HTERT RPE-1 (cell line): ENCODE results near the gene PERM1.
"Not testable (repeated sequence)": the region's sequence is repeated elsewhere in the genome, so short reads cannot be mapped to it uniquely, and the experiment has no call there.

ENCODE experiments used
- in situ Hi-C: fragments of 300-500 bp; cut with MboI; formaldehyde crosslinking; loops from 4 replicates; pipeline ENCODE4 v1.14.3; 2020; ENCODE audit warnings: low sequenced_read_pairs

The PERM1 gene

GRCh38 chr1:950881-951280 is 31.0 kb downstream of the PERM1 start:
- in situ Hi-C loops, result no loop called here

DNA sequence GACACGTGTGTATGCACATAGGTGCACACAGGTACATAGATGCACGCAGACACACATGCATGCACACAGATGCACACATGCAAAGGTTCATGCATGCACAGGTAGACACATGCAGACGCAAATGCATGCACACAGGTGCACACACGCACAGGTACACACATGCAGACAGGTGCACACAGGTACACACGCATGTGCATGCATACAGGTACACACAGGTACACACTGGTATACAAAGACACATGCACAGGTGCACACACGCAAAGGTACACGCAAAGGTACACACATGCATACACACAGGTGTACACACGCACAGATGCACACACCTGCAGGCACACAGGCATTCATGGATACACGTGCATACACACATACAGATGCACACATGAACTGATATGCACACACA is 31.6 kb downstream of the PERM1 start:
- in situ Hi-C loops, result no loop called here

DNA sequence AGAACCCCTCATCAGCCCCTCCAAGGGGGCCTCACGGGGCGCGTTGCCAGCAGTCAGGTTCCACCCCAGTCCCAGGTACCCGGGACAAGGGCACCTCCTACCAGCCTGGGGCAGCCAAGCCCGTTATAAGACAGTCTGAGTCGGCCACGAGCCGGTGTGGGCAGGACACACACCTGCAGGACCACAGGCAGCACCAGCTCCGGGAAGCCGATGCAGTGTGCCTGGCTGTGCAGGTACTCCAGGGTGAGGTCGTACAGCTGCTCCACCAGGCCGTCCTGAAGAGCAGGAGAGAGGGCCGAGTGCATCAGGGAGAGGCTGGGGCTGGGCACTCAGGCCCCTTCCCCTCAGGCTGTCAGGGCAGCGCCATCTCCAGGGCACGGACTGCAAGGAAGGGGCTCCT is 33.9 kb downstream of the PERM1 start:
- in situ Hi-C loops, result no loop called here

- in situ Hi-C loops, result not testable (repeated sequence)
These were observed 35.1 kb downstream of the PERM1 start for GRCh38 chr1:946811-947210.

DNA sequence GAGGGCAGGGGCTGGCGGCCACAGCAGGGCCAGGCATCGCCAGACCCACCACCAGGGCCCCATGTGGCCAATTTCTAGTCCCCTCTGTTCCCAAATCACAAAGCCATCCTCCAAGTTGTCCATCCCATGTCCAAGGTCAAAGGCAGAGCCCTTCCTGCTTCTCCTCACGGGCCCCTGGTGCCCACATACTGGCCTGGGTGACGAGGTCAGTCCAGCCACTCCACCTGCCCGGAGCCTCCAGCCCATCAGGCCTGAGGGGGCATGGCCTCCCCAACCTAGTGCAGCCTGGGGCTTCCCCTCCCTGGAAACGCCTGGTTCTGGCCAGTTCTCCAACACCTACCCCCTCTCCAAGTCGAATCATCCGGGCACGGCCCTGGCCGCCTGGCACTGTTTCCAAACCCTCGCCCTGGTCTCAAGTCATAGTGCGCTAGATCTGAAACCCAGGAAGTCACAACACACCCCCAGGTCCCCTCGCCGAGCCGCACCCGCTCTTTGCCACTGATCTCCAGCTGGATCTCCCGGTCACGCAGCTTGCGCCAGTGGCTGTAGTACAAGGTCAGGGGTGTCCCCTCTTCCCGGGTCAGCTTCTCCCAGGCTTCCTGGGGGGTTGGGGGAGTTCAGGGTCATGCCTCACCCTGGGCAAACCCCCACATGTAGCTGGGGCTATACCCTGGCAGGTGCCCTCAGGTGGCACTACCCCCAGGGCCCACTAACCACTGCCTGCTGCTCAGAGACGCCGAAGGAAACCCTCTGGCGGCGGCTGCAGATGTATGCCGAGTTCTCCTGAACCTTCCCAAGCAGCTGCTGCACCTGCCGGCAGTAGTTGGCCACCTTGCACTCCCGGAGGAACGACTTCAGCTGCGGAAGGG is 36.0 kb downstream of the PERM1 start:
- in situ Hi-C loops, result no loop called here

GRCh38 chr1:944341-945325 is 37.3 kb downstream of the PERM1 start:
- in situ Hi-C loops, result no loop called here

DNA sequence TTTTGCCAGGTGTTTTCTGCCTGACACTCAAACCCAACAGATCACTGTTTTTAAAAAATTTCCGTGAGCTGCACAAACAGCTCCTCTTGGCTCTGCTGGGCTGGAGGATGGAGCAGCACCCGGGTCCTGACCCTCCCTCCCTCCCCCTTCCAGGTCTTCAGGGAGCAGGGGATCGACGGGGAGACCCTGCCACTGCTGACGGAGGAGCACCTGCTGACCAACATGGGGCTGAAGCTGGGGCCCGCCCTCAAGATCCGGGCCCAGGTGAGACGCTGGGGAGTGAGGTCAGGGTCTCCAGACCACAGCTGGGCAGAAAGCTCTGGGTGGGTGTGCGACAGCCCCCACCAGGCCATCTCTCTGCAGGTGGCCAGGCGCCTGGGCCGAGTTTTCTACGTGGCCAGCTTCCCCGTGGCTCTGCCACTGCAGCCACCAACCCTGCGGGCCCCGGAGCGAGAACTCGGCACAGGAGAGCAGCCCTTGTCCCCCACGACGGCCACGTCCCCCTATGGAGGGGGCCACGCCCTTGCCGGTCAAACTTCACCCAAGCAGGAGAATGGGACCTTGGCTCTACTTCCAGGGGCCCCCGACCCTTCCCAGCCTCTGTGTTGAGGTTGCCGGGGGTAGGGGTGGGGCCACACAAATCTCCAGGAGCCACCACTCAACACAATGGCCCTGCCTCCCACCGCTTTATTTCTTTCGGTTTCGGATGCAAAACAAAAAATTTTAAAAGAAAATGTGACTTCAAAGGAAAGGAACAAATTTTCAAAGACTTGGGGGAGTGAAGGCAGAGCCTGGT is 38.1 kb downstream of the PERM1 start:
- in situ Hi-C loops, result no loop called here

DNA sequence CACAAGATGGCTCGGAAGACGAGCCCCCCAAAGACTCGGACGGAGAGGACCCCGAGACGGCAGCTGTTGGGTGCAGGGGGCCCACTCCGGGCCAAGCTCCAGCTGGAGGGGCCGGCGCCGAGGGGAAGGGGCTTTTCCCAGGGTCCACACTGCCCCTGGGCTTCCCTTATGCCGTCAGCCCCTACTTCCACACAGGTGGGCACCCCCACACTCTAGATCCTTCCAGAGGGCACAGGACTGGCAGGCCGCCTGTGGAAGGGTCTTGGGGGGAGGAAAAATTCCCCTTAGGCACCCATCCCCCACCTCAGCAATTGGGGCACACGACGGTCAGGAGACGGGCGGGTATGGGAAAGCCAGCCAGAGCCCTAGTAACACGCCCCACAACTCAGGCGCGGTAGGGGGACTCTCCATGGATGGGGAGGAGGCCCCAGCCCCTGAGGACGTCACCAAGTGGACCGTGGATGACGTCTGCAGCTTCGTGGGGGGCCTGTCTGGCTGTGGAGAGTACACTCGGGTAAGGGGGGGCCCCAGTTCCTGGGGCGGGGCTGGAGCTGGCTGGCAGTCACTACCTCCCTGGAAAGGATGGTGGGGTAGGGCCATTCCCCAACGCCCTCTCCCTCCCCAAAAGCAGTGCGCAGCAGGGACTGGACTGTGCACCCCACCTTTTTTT is 38.9 kb downstream of the PERM1 start:
- in situ Hi-C loops, result no loop called here

- in situ Hi-C loops, result no loop called here
These were observed 39.5 kb downstream of the PERM1 start for GRCh38 chr1:942411-942821.

DNA sequence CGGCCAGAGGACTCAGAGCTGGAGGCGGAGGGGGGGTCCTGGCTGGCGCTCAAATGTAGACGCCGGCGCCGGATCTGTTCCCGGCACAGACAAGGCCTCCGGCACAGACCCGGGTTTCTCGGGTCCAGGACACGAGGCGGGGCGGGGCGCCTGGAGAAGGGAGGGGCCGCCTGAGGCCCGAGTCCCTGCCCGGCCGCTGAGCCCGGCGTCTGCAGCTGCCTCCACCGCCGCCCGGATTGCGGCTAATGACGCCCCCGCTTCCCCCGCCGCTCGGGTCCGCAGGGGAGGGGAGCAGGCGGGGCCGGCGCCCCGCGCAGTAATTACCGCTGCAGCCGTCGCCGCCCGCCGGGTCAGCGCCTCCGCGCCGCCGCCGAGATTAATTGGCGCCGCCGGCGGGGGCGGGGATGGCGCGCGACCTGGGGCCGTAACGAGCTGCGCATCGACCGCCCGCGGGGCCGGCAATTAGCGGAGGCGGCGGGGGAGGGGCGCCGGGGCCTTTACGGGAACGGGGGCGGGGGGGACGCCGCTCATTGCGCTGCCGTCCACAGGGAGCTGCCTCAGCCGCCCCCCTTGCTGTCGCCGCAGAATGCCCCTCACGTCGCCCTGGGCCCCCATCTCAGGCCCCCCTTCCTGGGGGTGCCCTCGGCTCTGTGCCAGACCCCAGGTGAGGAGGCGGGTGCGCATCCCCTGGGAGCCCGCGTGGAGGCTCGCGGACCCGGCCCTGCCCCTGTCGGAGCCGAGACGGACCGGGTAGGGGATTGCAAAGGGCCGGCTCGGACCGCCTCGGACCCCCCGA is 40.1 kb downstream of the PERM1 start:
- in situ Hi-C loops, result no loop called here

DNA sequence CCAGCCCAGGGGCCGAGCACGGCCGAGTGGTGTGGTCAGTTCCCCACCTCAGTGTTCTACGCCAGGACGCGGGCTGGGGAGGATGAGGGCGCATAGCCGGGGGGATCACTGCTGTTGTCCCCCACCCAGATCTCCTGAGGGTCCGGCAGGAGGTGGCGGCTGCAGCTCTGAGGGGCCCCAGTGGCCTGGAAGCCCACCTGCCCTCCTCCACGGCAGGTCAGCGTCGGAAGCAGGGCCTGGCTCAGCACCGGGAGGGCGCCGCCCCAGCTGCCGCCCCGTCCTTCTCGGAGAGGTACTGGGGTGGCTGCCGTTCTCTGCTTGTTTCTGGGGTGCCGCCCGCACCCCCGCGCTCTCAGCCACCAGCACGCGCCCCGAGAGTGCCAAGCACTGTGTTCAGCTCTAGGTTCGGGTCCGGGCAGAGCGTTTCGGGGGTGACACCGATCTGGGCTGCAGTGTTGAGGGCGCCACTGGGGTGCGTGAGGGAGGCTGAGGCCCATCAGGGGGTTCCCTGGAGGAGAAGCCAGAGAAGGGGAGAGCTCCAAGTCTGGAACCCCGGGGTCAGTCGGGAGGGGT is 40.8 kb downstream of the PERM1 start:
- in situ Hi-C loops, result no loop called here

DNA sequence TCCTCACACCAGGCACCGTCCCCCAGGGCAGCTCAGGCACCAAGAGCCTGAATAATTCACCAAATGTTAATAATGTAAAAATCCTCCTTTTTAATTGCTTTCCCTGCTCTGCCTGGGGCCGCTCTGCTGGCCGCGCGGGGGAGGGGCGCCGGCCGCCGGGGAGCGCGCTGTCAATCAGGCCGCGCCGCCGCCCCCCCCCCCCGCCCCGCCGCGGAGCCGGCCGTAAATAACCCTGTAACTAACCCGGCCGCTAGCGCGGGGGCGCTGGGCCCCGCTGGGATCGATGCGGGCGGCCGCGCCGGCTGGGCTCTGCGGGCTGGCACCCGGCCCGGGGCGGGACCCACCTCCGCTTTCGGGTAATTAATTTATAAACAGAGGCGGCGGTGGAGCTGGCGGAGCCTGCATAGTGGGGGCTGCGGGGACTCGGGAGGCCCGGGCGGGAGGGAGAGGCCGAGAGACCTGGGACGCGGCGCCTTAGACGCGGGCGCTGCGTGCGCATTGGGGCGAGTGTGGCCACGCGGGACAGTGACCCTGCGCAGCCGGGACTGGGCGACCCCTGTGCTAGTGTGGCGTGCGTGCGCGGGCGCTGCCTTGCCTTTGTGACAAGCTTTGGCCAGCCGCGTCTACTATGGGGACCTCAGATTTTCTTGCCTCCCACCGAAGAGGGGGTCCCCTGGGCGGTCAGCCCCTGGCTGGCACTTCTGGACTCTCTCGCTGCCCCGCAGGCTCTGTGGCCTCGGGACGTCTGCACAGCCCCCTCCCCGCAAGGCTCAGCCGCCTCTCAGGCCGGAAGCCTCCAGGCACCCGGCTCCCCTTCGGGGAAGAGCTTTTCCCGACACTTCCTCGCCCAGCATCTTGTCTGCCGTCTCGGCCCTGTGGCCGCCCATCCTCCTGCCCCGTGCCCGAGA is 41.5 kb downstream of the PERM1 start:
- in situ Hi-C loops, result no loop called here

GRCh38 chr1:939511-940106 is 42.3 kb downstream of the PERM1 start:
- in situ Hi-C loops, result no loop called here

- in situ Hi-C loops, result no loop called here
These were observed 43.0 kb downstream of the PERM1 start for GRCh38 chr1:938711-939489.

DNA sequence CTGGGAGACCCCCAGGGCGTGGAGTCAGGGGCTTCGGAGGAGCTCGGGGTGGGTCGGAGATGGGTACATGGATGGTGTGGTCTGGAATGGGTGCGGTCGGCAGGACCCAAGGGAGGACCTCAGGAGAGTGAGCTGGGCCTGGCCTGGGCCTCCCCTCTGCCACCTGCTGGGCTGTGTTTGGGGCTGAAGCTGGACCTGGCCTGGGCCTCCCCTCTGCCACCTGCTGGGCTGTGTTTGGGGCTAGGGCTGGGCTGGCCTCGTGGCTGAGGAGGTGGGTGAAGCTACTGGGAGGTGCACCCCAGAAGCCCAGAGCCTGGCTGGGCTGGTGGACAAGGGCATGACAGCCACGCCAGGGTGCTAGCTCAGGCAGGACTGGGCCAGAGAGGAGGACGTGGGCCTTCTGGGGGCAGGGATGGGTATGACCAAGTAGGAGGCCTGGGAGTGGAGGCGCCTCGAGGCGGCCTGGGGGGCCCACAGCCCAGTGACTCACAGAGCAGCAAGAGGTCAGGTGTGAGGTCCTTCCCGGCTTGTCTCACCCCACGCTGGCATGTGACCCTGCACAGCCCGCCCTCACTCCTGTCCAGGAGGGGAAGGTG is 43.7 kb downstream of the PERM1 start:
- in situ Hi-C loops, result no loop called here

GRCh38 chr1:937521-937920 is 44.4 kb downstream of the PERM1 start:
- in situ Hi-C loops, result no loop called here
